ENCODE measurements around the gene TSPAN9. TPM values are rescaled to one million over a fixed set of nuclear protein-coding genes. Genes with fewer than 3 reads are reported as not detected.

Gene TSPAN9
- total and polyA plus RNA-seq, 2 of the 4 experiments (the other 2 are of a cell fraction), result 17.7 to 39.1 TPM

DNA sequence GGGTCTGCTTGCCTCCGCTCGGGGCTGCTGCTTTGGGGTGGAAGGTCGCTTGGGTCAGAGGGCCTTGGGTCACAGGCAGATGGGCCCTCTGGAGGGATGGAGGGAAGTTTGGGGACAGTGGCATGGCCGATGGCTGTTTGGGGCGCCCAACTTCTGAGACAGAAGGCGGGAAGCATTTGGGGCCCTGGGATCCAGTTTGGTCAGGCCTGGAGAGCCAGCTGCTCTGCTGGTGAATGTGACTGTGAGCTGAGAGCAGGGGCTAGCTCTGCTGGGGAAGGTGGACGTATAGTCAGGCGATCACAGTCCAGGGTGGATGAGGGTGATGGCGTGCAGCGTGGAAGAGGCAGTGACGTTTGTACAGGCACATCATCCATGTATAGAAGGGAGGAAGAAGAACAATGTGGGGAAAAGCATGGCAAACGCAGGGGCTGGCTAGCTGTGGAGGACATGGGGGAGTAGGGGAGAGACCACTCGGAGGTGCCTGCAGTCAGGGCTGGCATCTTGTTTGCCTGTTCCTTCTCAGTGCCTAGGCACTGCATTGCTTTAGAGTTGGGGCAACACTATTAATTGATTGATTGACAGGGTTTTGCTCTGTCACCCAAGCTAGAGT, 57.5 kb downstream of the TSPAN9 start (continued):
- TF ChIP-seq, protein P1, sequence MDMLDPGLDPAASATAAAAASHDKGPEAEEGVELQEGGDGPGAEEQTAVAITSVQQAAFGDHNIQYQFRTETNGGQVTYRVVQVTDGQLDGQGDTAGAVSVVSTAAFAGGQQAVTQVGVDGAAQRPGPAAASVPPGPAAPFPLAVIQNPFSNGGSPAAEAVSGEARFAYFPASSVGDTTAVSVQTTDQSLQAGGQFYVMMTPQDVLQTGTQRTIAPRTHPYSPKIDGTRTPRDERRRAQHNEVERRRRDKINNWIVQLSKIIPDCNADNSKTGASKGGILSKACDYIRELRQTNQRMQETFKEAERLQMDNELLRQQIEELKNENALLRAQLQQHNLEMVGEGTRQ (IDR thresholded peaks at IDR 0.05; ENCODE audit: low read depth, low read length), result no peak

DNA sequence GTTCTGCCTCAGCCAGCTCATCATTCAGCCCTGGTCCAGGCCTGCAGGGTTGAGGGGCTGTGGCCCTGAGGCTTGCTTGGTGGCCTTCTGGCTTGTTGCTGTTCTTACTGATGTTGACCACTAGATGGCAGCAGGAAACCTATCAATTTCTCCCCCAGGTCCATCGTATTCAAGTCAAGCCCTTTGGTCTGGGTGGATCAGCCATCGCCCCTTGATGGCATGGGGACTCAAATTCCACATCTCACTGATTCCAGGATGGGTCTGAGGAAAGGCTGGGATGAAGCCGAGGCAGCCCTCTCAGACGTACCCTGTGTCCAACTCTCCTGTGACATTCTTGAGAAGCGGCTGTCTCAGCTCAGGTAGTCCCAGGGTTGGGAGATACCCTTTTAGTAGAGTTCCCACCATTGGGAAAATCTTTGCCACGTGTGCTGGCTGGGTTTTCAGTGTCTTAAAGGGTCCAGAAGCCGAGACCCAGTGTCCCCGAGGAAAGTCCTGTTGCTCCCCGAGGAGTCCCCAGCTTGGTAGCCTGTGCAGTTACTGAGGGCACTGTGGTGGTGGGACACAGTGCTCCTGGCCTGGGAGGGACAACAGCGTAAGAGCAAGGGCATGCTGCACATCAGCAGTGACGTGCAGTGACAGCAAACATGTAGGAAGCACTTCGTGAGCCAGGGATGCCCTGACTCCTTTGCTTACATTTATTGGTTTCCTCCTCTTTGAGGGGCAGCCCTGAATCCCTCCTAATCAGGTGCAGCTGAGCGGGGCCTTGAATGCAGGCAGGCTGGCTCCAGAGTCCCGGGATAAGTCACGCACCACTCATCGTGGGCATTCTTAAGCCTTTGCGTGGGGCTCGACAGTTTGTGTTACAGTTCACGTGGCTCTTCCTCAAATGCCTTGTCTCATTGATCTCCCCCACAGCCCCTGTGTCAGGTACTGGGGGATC, 58.6 kb downstream of the TSPAN9 start:
- Histone ChIP-seq H3K4me3 (ENCODE audit: insufficient read depth, low read depth, low read length) (no peak overlapping the region), H2AK5ac (ENCODE audit: low read depth, low read length) (peak overlapping the region; percentile 81), H3K18ac (ENCODE audit: low read depth, low read length) (no peak overlapping the region), H2BK20ac (ENCODE audit: low read depth, low read length) (no peak overlapping the region), H3K27me3 (ENCODE audit: control insufficient read depth, insufficient read depth, low read length) (no peaks in the 10 kb centered on the region), H3K4me2 (ENCODE audit: low read depth, low read length) (no peak overlapping the region), H4K8ac (ENCODE audit: low read depth in 2 of 2, low read length in 2 of 2) (no peak overlapping the region), H3K4me1 (ENCODE audit: control insufficient read depth, insufficient read depth, low read length) (peaks cover 19% of the 10 kb centered on the region), H2AFZ (replicated peaks; ENCODE audit: low read length, poor library complexity) (peak overlapping the region; percentile 59), H3K79me1 (ENCODE audit: low read depth in 1 of 2, low read length in 2 of 2) (peaks cover 0 to 13% of the 10 kb centered on the region in 2 experiments; a peak in 3 of 4 replicates), H3K27ac (ENCODE audit: insufficient read depth, low read length) (no peak overlapping the region), H3K9me1 (ENCODE audit: insufficient read depth, low read length) (peaks cover 5% of the 10 kb centered on the region), H3K14ac (replicated peaks; ENCODE audit: low read depth, low read length) (no peak overlapping the region), H4K20me1 (ENCODE audit: insufficient read depth, low read length) (peaks cover 12% of the 10 kb centered on the region; the same call in 1 of the 2 replicates), H3K36me3 (ENCODE audit: control insufficient read depth, insufficient read depth, low read length) (no peaks in the 10 kb centered on the region), H3K9me3 (ENCODE audit: control insufficient read depth, insufficient read depth, low read length) (no peaks in the 10 kb centered on the region), H2BK15ac (ENCODE audit: low read depth, low read length) (no peak overlapping the region), H3K9ac (ENCODE audit: low read depth, low read length) (no peak overlapping the region), H4K91ac (ENCODE audit: insufficient read depth, low read depth, low read length) (no peak overlapping the region), H2AK9ac (replicated peaks; ENCODE audit: low read depth, low read length, poor library complexity) (no peak overlapping the region), H3K4ac (ENCODE audit: low read depth, low read length) (no peak overlapping the region), H4K5ac (ENCODE audit: low read depth, low read length) (no peak overlapping the region), H3K56ac (ENCODE audit: extremely low read depth, insufficient read depth, low read length) (no peak overlapping the region), H3K23ac (ENCODE audit: low read depth, low read length) (no peak overlapping the region), H2BK120ac (ENCODE audit: low read depth, low read length) (no peak overlapping the region), H2BK5ac (ENCODE audit: low read depth, low read length, poor library complexity, severe bottlenecking) (no peak overlapping the region)
- in situ Hi-C loops (cut with MboI; ENCODE audit: low sequenced_read_pairs) (loop anchor here (5.0 kb wide), 2 partner anchors 72 to 137 kb away; no protein-coding TSS in a partner anchor), dilution Hi-C loops (cut with HindIII; ENCODE audit: low sequenced_read_pairs, unreplicated experiment) (no loop called here), intact Hi-C loops (cut with micrococcal nuclease) (loop anchor here (1.0 to 10.0 kb wide), 6 partner anchors 62 to 639 kb away; no protein-coding TSS in a partner anchor)
- DNase-seq, result peak; percentile 80
- BruUV-seq (replicated peaks), result no TSS peak
- WGBS, 2 experiments (ENCODE audit: extremely low coverage in 2 of 2, insufficient read length in 1 of 2), result 76% methylated on average over 9 of the region's 19 CpGs; no CpG with 5 or more reads in 1 of the 2 experiments
- ChIA-PET CTCF (interaction anchor here (1.0 to 4.7 kb wide), 4 partner anchors 9 to 139 kb away, joined by 3 to 31 read pairs (median 4); no protein-coding TSS in a partner anchor), POLR2A (ENCODE audit: unreplicated experiment) (no interaction called here)
- ATAC-seq (ENCODE audit: low read depth), result peak; percentile 71
- no peak for TF ChIP-seq RCOR1 (IDR thresholded peaks at IDR 0.05; ENCODE audit: insufficient replicate concordance, low read length)
- TF ChIP-seq RFX5 (IDR thresholded peaks at IDR 0.05; ENCODE audit: low read depth, low read length), result no peak
- TF ChIP-seq, protein P2, sequence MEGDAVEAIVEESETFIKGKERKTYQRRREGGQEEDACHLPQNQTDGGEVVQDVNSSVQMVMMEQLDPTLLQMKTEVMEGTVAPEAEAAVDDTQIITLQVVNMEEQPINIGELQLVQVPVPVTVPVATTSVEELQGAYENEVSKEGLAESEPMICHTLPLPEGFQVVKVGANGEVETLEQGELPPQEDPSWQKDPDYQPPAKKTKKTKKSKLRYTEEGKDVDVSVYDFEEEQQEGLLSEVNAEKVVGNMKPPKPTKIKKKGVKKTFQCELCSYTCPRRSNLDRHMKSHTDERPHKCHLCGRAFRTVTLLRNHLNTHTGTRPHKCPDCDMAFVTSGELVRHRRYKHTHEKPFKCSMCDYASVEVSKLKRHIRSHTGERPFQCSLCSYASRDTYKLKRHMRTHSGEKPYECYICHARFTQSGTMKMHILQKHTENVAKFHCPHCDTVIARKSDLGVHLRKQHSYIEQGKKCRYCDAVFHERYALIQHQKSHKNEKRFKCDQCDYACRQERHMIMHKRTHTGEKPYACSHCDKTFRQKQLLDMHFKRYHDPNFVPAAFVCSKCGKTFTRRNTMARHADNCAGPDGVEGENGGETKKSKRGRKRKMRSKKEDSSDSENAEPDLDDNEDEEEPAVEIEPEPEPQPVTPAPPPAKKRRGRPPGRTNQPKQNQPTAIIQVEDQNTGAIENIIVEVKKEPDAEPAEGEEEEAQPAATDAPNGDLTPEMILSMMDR (conservative IDR thresholded peaks at IDR 0.05; ENCODE audit: low read depth, low read length), result peak; percentile 83
- no peak for TF ChIP-seq MAFK (IDR thresholded peaks at IDR 0.05; ENCODE audit: low read depth, low read length)
- no peak for TF ChIP-seq CHD1 (IDR thresholded peaks at IDR 0.05; ENCODE audit: low read depth, low read length)
- no peak for TF ChIP-seq NFE2L2 (IDR thresholded peaks at IDR 0.05; ENCODE audit: low read depth, low read length)
- no peak for TF ChIP-seq BHLHE40 (IDR thresholded peaks at IDR 0.05; ENCODE audit: low read depth, low read length)
- TF ChIP-seq MXI1 (IDR thresholded peaks at IDR 0.05; ENCODE audit: borderline replicate concordance, low read depth, low read length), result no peak
- TF ChIP-seq FOS (IDR thresholded peaks at IDR 0.05; ENCODE audit: low read depth, low read length), result no peak
- no peak for TF ChIP-seq CEBPB (IDR thresholded peaks at IDR 0.05; ENCODE audit: low read depth, low read length)
